Transverse colon (tissue), 4 donors: Measurements from ENCODE around the gene PRKG1. TPM values are rescaled to one million over a fixed set of nuclear protein-coding genes. Genes with fewer than 3 reads are reported as not detected.

Source experiments
- DNase-seq: peaks from one replicate; pipeline ENCODE4 v3.0.0-alpha.2; 2019
- H3K27ac ChIP-seq, 4 donors: fragments of 200-600 bp; sonication (generic); 2 replicates each; pipeline ENCODE4 v1.5.1; 2016 to 2018; ENCODE audit warnings: inconsistent platforms in 4 of 4
- H3K27me3 ChIP-seq: fragments of 200-600 bp; sonication (generic); 2 replicates; pipeline ENCODE4 v1.5.1; 2017; ENCODE audit warnings: inconsistent platforms
- H3K36me3 ChIP-seq, 4 donors: fragments of 200-600 bp; sonication (generic); 2 replicates each; pipeline ENCODE4 v1.5.1; 2017 to 2019; ENCODE audit warnings: inconsistent platforms in 4 of 4
- H3K4me1 ChIP-seq, 4 donors: fragments of 200-600 bp; sonication (generic); 2 replicates each; pipeline ENCODE4 v1.5.1; 2017 to 2020; ENCODE audit warnings: inconsistent platforms in 4 of 4
- H3K4me3 ChIP-seq, 4 donors: fragments of 200-600 bp; sonication (generic); 1 replicate in 1 of 4; 2 replicates in 3 of 4; pipeline versions ENCODE4 v1.5.1 to v1.6.1; 2017 to 2019; ENCODE audit warnings: inconsistent platforms in 4 of 4
- H3K9me3 ChIP-seq, 2 donors: fragments of 200-600 bp; sonication (generic); 2 replicates each; pipeline ENCODE4 v1.5.1; 2017 to 2019; ENCODE audit warnings: inconsistent platforms in 2 of 2
- EP300 ChIP-seq: sonication (generic); formaldehyde crosslinking; IDR thresholded peaks from one replicate; pipeline ENCODE4 v1.6.1; 2017; ENCODE audit warnings: antibody characterized with exemption, low read depth
- POLR2A ChIP-seq: fragments of 450-650 bp; IDR thresholded peaks from one replicate; pipeline ENCODE4 v1.6.1; 2016; ENCODE audit warnings: antibody characterized with exemption, mild to moderate bottlenecking, moderate library complexity
- POLR2AphosphoS5 ChIP-seq, 3 donors: sonication (generic); formaldehyde crosslinking; IDR thresholded peaks; one replicate each; pipeline ENCODE4 v1.6.1; 2016; ENCODE audit warnings: antibody characterized with exemption in 3 of 3
- WGBS, 2 donors: methylation state at CpG; one replicate each; pipeline ENCODE4 v1.1.5; 2018; ENCODE audit warnings: low coverage in 1 of 2; 5-methylcytosine and 5-hydroxymethylcytosine counted together
- in situ Hi-C, 4 donors: fragments of 200-750 bp; cut with MboI; loops; one replicate each; pipeline versions ENCODE4 v1.15.0 to v1.15.1; 2017; ENCODE audit warnings: low sequenced_read_pairs in 3 of 4, low pct_ligation_motif_present in 1 of 4, low pct_unique_long_range_greater_than_20kb in 1 of 4
- intact Hi-C: fragments of 100-400 bp; cut with DNase I; formaldehyde crosslinking; loops from one replicate; pipeline ENCODE4 v1.15.1; 2023; ENCODE audit warnings: low total_unique reads
- total RNA-seq, 4 donors: library from RNA; depleted of rRNA; stranded (reverse); fragments of >200 nt; gene quantifications; one replicate each; pipeline ENCODE4 v1.1.0, GENCODE V29; 2016
- TF ChIP-seq, protein P1 (sequence below), 5 experiments: fragments of 200-600 bp in 3 of 5; fragments of 450-650 bp in 2 of 5; sonication (generic) in 3 of 5; IDR thresholded peaks; 1 replicate in 2 of 5; 2 replicates in 3 of 5; pipeline ENCODE4 v1.5.1; 2016 to 2017; ENCODE audit warnings: antibody characterized with exemption in 5 of 5, inconsistent platforms in 3 of 5, mild to moderate bottlenecking in 2 of 5, moderate library complexity in 1 of 5

Gene PRKG1
- total RNA-seq, 4 donors from 2014 or later = 17.6 to 30.6 (median 26.9) TPM

- TF ChIP-seq EP300 (no peak), POLR2AphosphoS5 (IDR thresholded peaks at IDR 0.05) (no peak), POLR2A (no peak)
- TF ChIP-seq, protein P1, sequence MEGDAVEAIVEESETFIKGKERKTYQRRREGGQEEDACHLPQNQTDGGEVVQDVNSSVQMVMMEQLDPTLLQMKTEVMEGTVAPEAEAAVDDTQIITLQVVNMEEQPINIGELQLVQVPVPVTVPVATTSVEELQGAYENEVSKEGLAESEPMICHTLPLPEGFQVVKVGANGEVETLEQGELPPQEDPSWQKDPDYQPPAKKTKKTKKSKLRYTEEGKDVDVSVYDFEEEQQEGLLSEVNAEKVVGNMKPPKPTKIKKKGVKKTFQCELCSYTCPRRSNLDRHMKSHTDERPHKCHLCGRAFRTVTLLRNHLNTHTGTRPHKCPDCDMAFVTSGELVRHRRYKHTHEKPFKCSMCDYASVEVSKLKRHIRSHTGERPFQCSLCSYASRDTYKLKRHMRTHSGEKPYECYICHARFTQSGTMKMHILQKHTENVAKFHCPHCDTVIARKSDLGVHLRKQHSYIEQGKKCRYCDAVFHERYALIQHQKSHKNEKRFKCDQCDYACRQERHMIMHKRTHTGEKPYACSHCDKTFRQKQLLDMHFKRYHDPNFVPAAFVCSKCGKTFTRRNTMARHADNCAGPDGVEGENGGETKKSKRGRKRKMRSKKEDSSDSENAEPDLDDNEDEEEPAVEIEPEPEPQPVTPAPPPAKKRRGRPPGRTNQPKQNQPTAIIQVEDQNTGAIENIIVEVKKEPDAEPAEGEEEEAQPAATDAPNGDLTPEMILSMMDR (IDR thresholded peaks at IDR 0.05) = no peak
- H3K4me1 ChIP-seq = peaks cover 0 to 2% (median 0%) of the 10 kb centered on the region in 4 donors
- in situ Hi-C loops (no loop called here), intact Hi-C loops (no loop called here)
- no peaks in the 10 kb centered on the region for H3K36me3 ChIP-seq
- 78 to 90% methylated on average over 6 of the region's 6 CpGs for WGBS, 2 donors
- H3K4me3 ChIP-seq = no peak overlapping the region
- H3K9me3 ChIP-seq = no peaks in the 10 kb centered on the region
- no peak overlapping the region for H3K27ac ChIP-seq
- no peak for DNase-seq
- no peaks in the 10 kb centered on the region for H3K27me3 ChIP-seq
Observed at GRCh38 chr10:51046654-51047053, 27.6 kb upstream of the PRKG1 start.

DNA sequence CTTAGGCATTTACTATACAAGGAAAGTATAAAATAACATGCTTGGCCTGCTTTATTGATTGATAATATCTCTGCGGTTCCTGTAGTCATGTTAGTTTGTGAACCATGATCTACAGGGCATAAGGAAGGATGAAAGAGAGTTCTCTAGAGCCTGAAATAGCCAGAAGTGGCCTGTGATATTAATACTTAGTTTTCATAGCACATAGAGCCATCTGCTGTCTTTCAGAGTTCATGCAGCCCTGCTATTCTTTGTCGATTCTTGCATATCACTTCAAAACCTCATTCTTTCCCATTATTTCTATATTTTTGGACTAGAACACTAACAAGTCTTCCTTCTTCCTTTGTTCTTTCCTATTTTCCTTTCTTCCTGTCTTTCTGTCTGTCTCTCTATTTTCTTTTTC is 26.4 kb upstream of the PRKG1 start:
- in situ Hi-C loops (no loop called here), intact Hi-C loops (no loop called here)
- no peaks in the 10 kb centered on the region for H3K9me3 ChIP-seq
- H3K4me3 ChIP-seq = no peak overlapping the region
- H3K27ac ChIP-seq = no peak overlapping the region
- WGBS, 2 donors = 88% methylated on average over 2 of the region's 2 CpGs
- no peaks in the 10 kb centered on the region for H3K36me3 ChIP-seq
- TF ChIP-seq EP300 (no peak), POLR2A (no peak), POLR2AphosphoS5 (IDR thresholded peaks at IDR 0.05) (no peak)
- TF ChIP-seq, protein P1 (IDR thresholded peaks at IDR 0.05) = no peak
- no peak for DNase-seq
- H3K27me3 ChIP-seq = no peaks in the 10 kb centered on the region
- H3K4me1 ChIP-seq = peaks cover 0 to 8% (median 0%) of the 10 kb centered on the region in 4 donors

DNA sequence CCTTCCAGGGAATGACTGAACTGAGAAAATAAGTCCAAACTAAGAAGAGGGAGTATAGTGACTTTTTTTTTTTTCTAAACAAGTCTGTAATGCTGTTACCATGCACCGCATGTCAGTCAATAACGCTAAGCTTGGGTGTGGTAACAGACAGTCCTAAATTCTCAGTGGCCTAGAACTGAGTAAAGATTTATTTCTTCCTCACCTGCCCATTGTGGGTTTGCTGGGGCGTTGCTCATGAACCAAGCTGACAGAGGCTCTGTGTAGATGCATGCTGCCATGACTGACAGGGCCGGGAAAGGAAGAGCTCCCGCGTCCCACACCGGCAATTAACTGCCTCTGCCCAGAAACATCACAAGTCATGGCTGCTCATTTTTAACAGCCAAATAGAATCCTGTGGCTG is 25.5 kb upstream of the PRKG1 start:
- Histone ChIP-seq H3K36me3 (no peaks in the 10 kb centered on the region), H3K9me3 (no peaks in the 10 kb centered on the region), H3K4me3 (no peak overlapping the region), H3K27me3 (no peaks in the 10 kb centered on the region), H3K4me1 (peaks cover 0 to 8% (median 0%) of the 10 kb centered on the region in 4 donors), H3K27ac (no peak overlapping the region)
- no peak for DNase-seq
- in situ Hi-C loops = no loop called here
- intact Hi-C loops = no loop called here
- 82 to 85% methylated on average over 7 of the region's 7 CpGs for WGBS, 2 donors
- TF ChIP-seq POLR2A (no peak), EP300 (no peak), POLR2AphosphoS5 (IDR thresholded peaks at IDR 0.05) (no peak)
- TF ChIP-seq, protein P1 (IDR thresholded peaks at IDR 0.05) = no peak

DNA sequence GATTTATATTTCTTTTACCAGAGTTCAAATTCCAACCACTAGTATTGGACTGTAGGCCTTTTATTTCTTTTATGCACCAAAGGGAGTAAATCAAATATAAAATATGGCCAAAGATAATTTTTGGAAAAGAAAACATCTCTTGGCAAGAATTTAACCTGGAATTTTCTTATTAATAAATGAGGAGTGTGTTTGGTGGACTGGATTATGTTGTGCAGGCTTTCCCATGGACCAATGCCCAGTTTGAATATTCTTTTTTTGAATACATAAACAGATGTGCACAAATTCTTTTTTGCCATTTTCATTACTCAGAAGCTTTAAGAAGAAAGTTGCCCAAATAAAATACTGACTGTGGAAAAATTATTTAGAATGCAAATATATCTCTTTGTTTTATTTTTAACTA is 22.1 kb upstream of the PRKG1 start:
- intact Hi-C loops (no loop called here), in situ Hi-C loops (loop anchor here in 3 of 4 donors (25.0 kb wide), 1 partner anchor 910 kb away; no protein-coding TSS in a partner anchor)
- Histone ChIP-seq H3K27me3 (no peaks in the 10 kb centered on the region), H3K9me3 (no peaks in the 10 kb centered on the region), H3K4me1 (peaks cover 0 to 8% (median 0%) of the 10 kb centered on the region in 4 donors), H3K36me3 (no peaks in the 10 kb centered on the region), H3K4me3 (no peak overlapping the region), H3K27ac (no peak overlapping the region)
- no peak for DNase-seq
- TF ChIP-seq POLR2AphosphoS5 (IDR thresholded peaks at IDR 0.05) (no peak), EP300 (no peak), POLR2A (no peak)
- TF ChIP-seq, protein P1 (IDR thresholded peaks at IDR 0.05) = no peak
